GM10847 (cell line): Measurements from ENCODE around the gene TNFAIP8L3.

ENCODE experiments used
- POLR2A ChIP-seq: IDR thresholded peaks from 2 replicates; pipeline ENCODE4 v1.6.1; 2011; ENCODE audit not compliant: insufficient read length; ENCODE audit errors: extremely low read depth

Gene TNFAIP8L3

DNA sequence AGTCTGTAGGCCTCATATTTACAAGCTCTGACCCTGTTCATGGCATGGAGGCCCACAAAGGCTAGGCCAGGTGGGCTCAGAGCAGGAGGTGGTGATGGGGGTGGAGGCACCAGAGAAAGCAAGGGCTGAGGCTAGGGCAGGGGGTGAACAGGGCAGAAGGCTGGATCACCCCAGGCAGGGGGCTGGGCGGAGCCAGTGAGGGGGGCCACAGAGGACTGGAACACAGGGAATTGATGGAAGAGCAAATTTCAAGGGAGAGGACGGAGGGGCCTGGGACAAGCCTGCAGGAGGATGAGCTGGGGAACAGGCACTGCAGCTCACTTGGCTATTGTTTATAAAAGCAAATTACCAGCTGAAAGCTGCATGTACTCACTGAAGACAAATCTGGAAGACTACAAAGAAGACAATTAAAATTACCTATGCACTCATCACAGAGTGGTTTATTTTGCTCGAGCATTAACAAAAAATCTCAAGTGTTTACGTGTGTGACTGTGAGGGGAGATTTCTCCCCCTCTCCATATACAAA lies 11.0 kb downstream of the TNFAIP8L3 start:
- no peak for TF ChIP-seq POLR2A

DNA sequence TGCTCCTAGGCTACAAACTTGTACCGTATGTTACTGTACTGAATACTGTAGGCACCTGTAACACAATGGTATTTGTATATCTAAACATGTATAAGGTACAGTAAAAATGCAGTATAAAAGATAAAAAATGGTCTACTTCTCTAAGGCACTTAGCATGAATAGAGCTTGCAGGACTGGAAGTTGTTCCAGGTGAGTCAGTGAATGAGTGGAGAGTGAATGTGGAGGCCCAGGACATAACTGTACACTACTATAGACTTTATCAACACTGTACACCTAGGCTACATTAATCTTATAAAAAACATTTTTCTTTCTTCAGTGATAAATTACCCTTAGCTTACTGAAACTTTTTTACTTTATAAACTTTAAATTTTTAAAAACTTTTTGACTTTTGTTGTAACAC lies 12.5 kb downstream of the TNFAIP8L3 start:
- no peak for TF ChIP-seq POLR2A

DNA sequence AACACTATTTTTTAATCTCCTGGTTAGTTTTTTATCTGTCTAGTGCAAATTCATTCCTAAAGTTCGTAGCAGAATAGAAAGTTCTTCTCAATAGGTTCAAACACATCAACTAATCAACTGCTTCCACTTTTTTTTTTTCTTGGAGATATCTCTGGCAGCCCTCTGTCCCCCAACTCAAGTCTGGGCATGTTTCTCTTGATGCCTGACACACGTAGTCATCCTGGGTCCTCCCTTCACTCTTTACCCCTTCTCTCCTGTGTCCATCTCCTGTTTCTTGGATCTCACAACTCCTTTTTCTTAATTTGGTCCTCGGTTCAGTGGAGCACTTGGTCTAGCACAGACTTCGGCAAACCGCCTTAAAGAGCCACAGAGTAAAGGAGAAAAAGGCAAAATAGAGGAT lies 14.4 kb downstream of the TNFAIP8L3 start:
- TF ChIP-seq POLR2A, result no peak

DNA sequence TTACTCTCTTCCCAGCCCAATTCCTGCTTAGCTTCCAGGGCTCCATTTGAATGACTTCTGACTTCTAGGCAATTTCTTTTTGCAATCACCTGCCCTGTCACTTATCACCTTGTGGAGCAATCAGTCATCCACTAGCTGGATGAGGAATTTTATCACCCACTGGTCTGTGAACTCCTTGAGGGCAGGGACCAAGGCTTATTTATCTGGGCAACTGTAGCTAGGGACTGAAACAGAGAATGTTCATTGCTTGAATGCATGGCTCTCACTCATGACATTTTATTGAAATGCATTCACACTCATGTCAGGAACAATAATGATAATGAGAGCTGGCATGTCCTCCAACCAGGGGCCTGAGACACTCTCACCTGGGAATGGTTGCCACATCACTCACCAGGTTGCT lies 15.5 kb downstream of the TNFAIP8L3 start:
- TF ChIP-seq POLR2A, result no peak

DNA sequence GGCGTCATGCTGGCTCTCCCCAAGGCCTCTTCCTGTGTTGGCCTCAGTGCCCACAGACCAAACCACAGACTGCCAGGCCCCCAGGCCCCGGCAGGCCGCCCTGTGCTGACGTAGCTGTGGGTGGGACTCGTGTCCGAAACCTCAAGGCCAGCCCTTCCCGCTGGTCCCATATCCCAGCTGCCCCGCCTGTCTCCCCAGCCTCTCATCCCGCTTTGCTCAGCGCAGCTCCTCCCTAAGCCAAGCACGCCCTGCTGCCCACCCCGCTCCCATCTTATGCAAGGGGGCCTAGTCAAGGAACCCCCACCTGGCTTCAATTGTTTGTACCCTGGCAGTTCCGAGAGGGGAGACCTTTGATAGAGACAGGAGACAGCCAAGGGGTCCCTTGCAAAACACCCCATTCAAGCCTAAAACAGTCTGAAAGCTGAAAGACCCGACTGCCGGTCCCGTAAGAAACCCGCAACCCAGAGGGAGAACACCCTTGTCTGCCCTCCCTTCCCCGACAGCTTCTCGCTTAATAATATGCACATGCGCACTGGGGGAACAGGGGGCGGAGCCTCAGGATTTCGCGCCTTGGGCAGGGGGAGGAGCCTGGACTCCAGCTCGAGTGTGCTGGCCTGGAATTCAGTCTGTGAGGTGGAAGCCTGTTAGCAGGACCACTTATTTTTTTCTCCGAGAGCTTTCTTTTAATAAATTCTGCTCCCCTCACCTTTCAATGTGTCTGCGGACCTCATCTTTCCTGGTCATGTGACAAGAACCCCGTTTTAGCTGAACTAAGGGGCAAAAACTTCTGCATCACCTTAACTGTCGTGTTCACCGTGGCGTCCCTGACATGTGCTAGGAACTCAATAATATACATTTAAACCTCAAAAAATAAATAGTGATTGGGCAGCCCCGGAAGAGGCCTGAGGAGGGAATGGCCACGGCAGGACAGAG lies 17.2 kb downstream of the TNFAIP8L3 start:
- TF ChIP-seq POLR2A, result peak; percentile 35

DNA sequence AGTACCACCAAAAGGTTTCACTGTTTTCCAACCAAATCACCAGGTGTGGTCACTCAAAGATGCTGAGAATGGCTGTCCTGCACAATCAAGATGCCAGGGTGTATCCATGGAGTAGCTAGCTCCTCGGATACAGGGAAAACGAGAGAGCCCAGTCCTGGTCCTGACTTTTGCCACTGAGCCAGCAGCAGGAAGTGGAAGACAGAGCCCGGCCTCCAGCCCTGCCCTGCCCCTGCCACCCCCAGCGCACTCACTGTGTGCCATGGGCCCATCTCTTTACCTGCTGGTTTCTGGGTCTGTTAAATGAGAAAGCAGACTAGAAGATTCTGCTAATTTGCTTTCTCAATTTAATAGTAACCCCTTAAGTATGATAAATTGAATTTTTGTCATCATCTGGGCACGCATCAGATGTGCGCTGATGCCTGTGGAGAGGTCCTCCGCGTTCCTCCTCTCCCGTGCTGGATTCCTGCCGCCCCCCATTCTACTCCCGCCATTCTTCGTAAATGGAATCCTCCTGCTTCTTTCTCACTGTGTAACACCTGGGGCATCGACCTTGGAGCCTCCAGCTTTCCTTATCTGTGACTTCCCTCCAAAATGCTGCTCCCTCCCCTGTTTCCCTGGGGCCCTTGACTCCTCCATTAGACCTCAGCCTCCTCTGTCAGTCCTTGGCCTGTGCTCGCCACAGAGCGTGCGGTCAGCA lies 18.0 kb downstream of the TNFAIP8L3 start:
- TF ChIP-seq POLR2A, result no peak

DNA sequence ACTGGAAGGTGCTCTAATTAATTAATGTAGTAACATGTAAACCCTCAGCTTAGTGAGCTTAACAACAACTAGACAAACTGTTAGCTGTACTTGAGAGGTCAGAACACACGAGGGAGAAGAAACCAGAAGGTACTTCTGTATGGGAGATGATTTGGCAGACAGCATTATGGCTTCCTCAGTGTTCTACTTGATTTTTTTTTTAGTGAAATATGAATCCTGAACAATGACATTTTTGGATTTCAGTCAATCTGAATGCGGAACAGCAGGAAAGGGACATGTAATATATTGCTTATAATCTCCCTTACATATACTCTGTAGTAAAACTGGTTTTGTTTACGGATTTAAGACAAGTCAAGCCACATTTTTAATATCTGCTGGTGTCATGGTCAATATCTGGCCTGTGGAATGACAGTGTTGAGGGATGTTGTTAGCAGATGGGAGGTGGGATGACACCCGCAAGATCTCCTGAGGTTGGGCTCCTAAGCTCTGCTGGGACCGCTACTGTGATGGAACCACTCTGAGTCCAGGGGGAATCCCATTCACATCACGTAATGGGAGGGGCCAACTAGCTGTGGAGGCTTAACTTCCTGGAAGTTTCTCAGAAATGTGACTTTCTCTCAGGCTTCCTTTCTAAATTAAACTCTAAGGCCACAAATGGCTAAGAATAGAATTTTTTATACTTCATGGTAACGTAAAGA lies 18.7 kb downstream of the TNFAIP8L3 start:
- no peak for TF ChIP-seq POLR2A

DNA sequence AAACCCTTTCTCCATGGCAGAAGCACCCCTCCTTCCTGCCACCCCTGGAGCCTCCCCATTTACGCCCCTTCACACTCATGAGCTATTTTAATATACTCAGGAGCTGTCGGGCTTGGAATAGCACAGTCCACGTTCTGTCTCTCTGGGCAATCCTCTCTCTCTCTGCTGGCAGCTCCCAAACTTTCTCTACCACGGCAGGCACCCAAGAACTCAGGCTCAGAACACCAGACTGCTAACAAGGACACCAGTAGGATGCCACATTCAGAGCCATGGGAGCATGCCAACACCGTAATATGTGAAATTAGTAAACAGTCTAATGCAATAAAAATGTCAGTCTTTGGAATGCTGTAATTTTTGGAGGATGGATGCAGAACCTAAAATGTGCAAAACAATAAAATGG lies 19.3 kb downstream of the TNFAIP8L3 start:
- TF ChIP-seq POLR2A, result no peak

DNA sequence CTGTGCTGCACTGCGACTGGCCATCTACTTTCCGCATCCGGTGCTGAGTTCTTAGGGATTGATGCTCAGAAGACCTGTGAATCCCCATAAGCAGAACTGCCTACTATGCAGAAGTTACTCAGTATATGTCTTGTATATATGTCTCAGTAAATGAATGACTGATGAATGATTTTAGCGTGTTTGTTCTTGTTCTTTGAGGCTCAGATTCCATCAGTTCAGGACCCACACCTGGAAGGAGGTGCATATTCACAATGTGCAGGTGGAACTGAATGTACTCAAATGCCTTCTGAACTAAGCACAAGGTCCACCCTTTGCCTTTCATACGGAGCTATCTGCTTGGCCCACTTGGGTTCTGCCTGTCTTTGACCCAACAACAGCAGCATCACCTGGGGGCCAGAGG lies 19.8 kb downstream of the TNFAIP8L3 start:
- no peak for TF ChIP-seq POLR2A

DNA sequence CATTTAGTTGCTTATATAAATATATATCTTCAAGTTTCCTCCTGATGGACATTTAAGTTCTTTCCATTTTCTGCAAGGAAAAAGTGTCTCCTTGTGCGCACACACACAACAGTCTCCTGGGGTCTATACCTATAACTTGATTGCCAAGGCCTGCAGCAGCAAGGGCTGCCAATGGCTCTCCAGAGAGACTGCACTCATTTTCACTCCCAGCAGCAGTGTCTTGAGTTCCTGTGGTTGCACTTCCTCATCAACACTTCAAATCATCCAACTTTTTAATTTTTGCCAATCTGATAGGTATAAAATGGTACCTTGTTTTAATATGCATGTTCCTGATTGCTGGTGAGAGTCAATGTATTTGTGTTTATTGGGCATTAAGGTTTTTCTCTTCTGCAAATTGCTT lies 23.1 kb downstream of the TNFAIP8L3 start:
- no peak for TF ChIP-seq POLR2A

DNA sequence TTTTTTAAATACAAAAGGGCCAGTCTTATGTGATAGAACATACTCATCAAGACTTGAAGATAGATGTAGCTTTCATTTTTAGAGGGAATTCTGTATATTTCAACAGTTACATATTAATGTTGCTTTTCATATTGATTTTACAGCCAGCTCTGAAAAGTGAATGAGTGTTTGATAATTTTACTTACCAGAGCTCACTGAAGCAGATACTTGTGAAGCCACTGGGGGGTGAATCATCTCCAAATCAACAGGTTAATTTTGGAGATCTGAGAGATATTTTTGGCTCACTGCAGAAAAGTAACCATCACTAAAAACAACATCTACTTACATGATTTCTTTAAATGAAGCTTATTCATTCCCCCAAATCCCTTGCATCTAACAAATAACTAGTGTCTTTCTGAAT lies 24.7 kb downstream of the TNFAIP8L3 start:
- no peak for TF ChIP-seq POLR2A

DNA sequence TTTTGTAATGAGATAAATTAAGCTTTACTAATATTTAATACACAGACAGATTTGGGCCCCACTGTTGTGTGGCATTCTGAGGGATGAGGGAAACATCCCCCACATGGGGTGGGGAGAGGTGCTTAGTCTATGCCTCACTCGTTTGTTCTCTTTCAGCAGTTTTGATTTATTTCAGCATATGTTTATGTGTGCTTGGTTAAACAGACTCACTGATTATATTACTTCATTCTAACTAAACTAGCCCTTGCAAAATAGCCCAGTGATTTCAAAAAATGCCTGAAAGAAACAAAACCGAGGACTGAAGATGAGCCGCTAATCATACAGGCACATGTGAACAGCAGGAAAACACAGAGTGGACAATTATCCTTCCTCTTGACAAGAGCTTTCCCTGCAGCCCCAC lies 27.2 kb downstream of the TNFAIP8L3 start:
- TF ChIP-seq POLR2A, result no peak

DNA sequence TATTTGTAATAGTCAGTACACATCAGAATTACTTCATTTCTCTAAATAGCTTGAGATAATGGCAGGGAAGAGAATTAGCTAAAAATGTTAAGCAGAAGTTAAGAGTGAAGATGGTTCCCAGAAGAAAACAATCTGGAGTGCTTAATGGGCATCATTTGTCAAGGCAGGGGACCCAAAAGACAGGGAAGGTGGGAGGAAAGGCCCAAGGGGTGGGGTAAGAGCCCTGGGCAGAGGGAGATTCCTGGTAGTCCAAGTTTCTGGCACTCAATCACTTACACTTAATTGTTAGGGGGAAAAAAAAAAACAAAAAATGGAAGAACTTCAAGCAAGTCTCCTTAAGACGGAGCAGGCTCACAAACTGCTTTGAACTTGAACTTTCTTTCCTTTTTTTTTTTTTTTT lies 28.9 kb downstream of the TNFAIP8L3 start:
- TF ChIP-seq POLR2A, result no peak

DNA sequence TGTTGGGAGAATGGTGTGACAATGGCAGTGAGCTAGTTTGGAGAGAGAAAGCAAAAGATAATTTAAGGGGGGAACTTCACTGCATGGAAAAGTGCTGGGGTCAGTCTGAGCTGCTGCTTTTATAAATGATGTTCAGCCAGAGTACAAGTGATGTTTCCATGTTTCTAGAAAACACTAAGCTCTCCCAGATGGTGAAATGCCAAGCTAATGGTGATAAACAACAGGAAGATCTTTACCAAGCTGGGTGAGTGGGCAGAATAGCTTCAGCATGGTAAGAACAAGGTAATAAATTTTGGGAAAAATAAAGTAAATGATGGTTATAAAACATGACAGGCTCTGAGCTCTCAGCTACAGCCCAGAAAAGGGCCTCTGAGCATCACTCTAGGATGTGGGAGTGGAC lies 29.4 kb downstream of the TNFAIP8L3 start:
- no peak for TF ChIP-seq POLR2A

DNA sequence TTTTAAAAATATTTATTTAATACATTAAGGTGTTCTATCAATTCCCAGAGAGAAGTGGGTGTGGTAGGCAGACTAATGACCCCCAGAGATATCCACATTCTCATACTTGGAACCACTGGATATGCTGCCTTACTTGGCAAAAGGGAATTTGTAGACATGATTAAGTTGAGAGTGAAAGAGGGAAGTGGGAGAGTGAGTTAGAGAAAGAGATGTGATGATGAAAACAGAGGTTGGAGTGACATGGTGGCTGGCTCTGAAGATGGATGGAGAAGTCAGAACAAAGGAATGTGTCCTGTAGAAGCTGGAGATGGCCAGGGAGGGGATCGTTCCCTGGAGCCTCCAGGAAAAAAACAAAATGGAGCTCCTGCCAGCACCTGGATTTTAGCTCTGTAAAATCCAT lies 32.0 kb downstream of the TNFAIP8L3 start:
- no peak for TF ChIP-seq POLR2A

DNA sequence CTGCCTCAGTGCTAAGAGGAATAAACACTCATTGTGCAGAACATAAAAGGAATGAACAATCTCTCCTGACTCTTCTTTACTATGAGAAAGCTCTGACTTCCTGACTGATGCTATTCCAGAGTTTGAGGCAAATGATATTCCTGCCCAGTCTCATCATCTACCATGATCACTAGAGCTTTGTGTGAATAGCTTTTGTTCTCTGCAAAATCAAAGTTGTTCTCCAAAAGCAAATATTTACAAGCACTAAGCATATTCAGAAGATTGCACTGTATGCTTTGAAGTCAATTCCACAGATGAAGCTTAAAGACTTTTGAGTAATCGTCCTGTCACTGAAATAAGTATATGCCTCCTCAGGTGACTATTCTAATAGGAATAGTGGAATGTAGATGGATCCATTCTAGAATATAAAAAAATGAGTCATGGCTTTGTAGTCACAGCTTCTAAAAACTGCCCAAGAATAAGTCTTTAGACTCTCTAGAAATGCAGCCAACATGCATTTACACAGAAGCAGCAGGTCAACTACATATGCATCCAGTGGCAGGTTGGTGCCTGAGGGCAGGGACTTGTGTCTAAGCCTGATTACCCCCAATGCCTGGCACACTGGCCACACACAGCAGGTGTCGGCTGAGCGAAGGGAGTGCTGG lies 34.6 kb downstream of the TNFAIP8L3 start:
- TF ChIP-seq POLR2A, result no peak

DNA sequence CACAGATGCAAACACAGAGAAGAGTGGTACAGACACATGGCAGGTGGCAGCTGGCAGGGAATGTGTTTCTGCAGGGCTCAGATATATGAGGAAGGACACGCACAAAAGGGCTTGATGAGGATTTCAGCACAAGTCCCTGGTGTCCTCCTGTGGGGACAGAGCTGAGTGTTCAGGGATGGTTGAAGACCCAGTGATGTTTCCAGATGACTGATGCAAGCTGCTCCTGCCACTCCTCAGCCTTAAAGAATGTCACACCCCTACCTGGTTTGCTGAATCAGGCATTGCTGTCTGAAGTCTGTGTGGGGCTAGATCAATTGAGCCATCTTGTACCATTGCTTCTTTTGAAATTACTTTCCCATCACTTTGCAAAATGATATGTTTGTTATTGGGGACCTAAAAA lies 40.2 kb downstream of the TNFAIP8L3 start:
- TF ChIP-seq POLR2A, result no peak
